ENCODE data around the gene IQGAP2.
"Not testable (repeated sequence)": the region's sequence is repeated elsewhere in the genome, so short reads cannot be mapped to it uniquely, and the experiment has no call there.

The IQGAP2 gene

DNA sequence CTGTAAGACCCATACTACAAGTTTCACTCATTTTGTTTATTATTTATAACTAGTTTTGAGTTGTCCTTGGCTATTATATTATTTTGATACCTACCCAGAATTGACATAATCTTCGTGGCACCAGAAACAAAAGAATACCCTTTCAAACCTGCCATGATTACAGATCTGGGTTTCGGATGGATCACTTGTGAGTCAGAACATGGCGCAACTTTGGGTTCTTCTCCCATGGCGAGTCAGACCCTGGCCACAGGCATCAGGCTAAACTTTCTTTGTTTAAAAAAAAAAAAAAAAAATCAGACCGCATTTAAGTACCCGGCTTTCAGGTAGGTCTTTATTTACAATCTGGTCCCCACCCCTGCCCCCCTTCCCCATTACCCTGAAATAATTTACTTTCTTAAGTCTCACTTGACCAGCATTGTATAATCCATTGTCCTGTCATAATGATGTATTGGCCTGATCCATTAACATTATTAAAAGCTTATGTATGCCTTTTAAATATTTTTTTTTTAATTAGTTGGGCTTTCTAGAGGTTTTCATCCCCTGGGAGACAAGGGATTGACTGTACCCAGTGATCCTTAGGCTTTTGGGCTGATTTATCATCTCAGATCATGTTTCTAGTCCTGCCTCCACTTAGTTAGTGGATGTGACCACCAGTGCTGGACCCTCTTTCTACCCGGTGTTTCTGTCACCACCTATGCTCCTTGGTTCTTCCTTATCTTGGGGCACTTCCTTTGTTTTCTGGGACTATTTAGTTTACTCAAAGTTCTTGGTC is 176.3 kb downstream of the IQGAP2 start:
- no peak for DNase-seq (ENCODE audit: low read depth)

DNA sequence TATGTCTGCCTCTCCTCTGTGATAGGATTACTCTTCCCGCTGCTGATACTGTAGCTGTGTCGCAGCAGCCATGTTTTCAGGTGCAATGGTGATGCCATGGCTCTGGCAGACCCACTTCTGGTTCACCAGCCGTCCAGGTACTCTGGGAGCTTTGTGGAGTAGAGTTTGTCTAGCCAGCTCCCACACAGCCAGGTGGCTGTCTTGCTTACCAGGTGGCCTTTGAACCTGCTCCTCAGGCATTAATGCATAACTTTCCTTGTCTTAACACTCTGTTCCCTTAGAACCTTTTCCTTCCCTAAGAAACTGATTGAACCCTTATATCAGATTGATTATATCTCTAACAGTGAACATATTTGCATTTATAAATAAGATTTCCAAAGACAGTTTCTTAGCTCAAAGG is 177.9 kb downstream of the IQGAP2 start:
- DNase-seq (ENCODE audit: low read depth), result no peak

- no peak for DNase-seq (ENCODE audit: low read depth)
Measured at GRCh38 chr5:76582230-76583162, 179.4 kb downstream of the IQGAP2 start.

DNA sequence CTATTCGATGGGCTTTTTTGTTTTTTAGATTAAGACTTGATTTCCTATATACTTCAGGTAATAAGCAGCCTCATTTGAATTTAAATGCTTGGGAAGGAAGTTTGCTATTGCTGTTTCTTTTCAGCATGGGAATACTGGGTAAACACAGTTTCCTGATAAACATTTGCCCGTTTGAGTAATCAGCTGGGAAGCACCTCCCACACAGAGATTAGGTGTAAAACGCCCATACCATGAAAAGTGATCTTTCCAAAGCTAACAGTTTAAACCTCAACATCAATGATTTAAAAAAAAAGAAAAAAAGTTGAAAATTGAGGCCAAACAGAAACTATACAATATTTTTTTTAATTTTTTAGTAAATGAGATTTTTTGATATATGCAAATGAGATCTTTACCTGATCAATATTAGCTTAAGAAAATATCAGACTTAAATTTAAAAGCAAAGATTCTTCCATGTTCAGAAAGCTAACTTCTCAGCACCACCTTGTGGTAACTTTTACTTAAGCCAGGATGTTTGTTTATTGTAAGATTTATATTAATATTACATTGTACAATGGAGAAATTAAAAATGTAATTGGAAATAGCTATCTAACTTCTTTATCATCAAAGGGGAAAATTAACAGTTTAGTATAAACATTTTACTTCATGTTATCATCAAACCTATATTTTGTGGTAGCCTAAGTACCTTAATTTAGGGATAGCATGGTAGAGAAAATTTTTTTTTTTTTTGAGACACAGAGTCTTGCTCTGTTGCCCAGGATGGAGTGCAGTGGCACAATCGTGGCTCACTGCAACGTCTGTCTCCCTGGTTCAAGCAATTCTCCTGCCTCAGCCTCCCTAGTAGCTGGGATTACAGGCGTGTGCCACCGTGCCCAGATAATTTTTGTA is 180.3 kb downstream of the IQGAP2 start:
- DNase-seq (ENCODE audit: low read depth), result no peak

DNA sequence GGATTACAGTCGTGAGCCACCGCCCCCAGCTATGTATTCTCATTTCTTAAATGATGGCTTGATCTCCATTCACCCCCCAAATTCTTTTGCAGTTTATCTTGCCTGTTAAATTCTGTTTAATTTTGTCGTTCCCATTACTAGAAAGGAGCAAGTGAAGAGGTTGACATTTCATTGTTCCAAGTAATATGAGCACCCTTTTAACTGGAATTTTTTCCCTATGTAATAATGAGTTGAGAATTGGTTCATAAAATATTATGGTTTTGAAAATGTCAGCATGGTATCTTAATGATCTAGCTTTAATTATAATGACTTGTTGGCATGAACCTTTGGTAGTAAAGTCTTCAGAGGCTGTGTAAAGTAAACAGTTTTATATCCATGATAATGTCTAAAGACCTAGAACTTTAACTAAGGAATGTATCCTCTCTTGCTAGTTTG is 182.7 kb downstream of the IQGAP2 start:
- no peak for DNase-seq (ENCODE audit: low read depth)

- DNase-seq (ENCODE audit: low read depth), result no peak
Measured at GRCh38 chr5:76586531-76586930, 183.4 kb downstream of the IQGAP2 start.

DNA sequence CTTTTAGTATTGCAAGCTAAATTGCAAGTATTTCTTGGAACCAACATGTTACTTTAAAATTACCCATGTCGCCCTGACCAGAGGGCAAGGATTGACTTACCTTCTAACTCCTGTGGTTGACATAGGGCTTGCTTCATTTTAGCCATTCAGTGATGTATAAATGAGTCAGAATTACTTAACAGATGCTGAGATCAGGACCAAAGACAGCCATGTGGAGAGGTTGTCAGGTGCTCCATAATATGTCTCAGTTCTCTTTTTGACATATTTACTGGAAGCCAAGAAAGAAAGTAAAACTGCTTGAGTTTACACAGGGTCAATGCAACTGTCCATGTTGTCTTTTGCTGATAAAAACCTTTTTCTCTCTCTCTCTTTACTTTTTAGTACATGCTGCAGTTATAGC is 186.9 kb downstream of the IQGAP2 start:
- DNase-seq (ENCODE audit: low read depth), result no peak

- DNase-seq (ENCODE audit: low read depth), result no peak
Measured at GRCh38 chr5:76591366-76591765, 188.3 kb downstream of the IQGAP2 start.

DNA sequence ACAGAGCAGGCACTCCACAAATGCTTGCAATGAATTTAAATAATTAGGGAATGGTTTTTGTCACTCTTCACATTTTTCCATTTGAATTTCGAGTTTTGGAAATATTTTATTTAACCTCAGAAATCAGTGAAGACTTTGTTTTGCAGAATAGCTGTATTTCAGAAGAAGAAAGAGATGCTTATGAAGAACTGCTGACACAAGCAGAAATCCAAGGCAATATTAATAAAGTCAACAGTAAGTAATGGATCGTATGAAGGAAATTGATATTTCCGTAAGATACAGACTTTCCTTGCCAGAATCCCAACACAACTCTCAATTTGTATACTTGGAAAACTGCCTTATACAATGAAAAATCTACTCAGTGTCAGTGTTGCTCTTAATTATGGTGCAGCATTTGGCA is 189.6 kb downstream of the IQGAP2 start:
- no peak for DNase-seq (ENCODE audit: low read depth)

GRCh38 chr5:76594107-76594506 is 191.0 kb downstream of the IQGAP2 start:
- no peak for DNase-seq (ENCODE audit: low read depth)

GRCh38 chr5:76595755-76596481 is 192.8 kb downstream of the IQGAP2 start:
- DNase-seq (ENCODE audit: low read depth), result no peak

- no peak for DNase-seq (ENCODE audit: low read depth)
Measured at GRCh38 chr5:76598531-76598930, 195.4 kb downstream of the IQGAP2 start.

- DNase-seq (ENCODE audit: low read depth), result no peak
Measured at GRCh38 chr5:76600716-76601115, 197.6 kb downstream of the IQGAP2 start.

- no peak for DNase-seq (ENCODE audit: low read depth)
Measured at GRCh38 chr5:76601470-76601869, 198.4 kb downstream of the IQGAP2 start.

DNA sequence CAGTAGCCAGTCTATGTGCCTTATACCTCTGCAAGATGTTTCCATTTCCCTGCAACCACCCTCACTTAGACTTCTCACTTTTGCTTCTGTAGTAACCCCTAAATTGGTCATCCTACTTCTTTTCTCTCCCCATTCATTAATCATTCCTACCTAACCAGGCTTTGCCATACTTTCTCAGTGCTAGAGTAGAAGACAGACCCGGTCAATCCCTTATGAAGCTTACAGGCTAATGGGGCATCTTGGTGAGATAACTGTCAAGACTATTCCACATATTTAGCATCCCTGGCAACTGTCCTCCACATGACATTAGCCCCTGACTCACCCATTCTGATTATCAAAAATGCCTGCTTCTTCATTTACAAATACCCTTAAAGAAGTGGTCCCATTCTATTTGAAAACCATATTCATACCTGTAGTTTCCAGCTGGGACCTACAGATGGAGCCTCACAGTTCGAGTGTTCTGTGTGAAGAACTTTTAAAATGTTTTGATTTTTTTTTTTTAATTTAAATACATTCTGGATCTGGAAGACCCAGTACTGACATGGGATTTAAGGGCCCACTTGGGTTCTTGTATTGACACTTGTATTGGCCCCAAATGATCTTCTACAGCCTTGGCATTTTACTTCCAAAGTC is 199.1 kb downstream of the IQGAP2 start:
- no peak for DNase-seq (ENCODE audit: low read depth)

DNA sequence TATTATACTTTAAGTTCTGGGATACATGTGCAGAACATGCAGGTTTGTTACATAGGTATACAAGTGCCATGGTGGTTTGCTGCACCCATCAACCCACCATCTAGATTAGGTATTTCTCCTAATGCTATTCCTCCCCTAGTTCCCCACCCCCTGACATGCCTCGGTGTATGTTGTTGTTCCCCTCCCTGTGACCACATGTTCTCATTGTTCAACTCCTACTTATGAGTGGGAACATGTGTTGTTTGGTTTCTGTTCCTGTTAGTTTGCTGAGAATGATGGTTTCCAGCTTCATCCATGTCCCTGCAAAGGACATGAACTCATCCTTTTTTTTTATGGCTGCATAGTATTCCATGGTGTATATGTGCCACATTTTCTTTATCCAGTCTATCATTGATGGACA is 200.9 kb downstream of the IQGAP2 start:
- DNase-seq (ENCODE audit: low read depth), result not testable (repeated sequence)

DNA sequence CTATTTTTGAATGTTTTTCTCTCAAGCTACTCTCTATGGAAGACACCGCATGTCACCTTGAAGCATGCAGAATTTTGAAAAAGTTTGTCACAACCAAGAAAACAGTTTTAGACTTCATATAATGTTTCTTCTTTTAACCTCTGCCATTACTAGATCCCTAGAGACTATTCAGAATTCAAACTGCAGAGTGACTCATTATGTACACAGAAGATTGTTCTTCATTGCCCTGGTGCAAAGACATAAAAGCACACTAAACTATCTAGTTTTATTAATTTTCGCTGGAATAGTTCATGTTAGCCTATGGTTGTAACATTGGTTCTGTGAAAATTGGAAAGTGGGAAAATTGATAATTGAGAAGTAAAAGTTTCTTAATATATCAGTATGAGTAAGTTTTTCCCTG is 201.8 kb downstream of the IQGAP2 start:
- no peak for DNase-seq (ENCODE audit: low read depth)

DNA sequence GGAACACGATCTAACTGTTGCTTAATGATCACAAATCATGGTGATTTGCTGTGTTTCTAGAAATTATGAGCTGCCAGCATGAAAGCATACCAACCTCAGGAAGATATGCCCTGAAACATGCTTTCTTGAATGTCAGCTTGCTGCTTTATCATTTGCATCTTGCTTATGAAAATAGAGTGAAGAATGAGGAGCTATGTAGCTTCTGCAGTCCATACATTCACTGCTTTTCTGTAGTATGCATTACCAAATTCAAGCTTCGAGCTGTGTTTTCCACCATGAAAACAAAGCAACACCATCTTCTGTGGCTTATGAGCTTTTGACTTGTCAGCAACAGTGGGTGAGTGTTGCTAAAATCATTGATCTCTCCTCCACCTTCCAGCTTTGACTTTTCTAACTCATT is 203.6 kb downstream of the IQGAP2 start:
- no peak for DNase-seq (ENCODE audit: low read depth)

- DNase-seq (ENCODE audit: low read depth), result no peak
Measured at GRCh38 chr5:76607353-76607871, 204.3 kb downstream of the IQGAP2 start.

- DNase-seq (ENCODE audit: low read depth), result no peak
Measured at GRCh38 chr5:76608833-76609232, 205.7 kb downstream of the IQGAP2 start.

GRCh38 chr5:76610196-76610595 is 207.1 kb downstream of the IQGAP2 start:
- no peak for DNase-seq (ENCODE audit: low read depth)
